ENCODE results near the gene GM2A.

Gene GM2A

DNA sequence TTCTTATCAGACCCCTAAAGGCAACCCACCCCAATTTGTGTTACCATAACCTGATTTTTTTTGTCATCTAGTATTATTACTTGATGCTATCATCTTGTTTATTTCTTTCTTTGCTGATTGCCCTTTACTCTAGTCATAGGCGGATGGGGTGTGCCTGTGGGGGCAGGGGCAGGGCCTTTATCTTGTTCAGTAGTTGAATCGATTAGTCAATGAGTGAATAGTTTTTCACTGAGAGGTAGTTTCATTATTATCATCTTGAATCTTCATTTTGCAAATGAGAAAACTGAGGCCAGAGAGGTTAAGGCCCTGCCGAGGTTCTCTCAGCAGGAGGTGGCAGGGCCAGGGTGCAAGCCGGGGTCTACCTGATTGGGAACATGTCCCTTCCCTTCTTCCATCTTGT, 9.4 kb upstream of the GM2A start:
- DNase-seq (ENCODE audit: extremely low read depth, low read depth) = no peak
- TF ChIP-seq, protein P1, sequence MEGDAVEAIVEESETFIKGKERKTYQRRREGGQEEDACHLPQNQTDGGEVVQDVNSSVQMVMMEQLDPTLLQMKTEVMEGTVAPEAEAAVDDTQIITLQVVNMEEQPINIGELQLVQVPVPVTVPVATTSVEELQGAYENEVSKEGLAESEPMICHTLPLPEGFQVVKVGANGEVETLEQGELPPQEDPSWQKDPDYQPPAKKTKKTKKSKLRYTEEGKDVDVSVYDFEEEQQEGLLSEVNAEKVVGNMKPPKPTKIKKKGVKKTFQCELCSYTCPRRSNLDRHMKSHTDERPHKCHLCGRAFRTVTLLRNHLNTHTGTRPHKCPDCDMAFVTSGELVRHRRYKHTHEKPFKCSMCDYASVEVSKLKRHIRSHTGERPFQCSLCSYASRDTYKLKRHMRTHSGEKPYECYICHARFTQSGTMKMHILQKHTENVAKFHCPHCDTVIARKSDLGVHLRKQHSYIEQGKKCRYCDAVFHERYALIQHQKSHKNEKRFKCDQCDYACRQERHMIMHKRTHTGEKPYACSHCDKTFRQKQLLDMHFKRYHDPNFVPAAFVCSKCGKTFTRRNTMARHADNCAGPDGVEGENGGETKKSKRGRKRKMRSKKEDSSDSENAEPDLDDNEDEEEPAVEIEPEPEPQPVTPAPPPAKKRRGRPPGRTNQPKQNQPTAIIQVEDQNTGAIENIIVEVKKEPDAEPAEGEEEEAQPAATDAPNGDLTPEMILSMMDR (IDR thresholded peaks at IDR 0.05; ENCODE audit: low read depth, low read length) = no peak

DNA sequence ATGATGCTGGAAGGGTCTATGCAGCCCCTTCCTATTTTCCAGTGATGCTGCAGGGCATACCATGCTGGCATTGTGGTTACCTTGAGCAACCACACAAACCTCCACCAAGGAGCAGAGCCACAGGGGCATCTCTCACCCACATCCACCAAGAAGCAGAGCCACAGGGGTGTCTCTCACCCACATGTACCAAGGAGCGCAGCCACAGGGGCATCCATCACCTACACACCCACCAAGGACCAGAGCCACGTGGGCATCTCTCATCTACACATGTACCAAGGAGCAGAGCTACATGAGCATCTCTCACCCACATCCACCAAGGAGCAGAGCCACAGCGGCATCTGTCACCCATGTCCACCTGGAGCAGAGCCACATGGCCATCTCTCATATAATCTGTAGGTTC, 8.8 kb upstream of the GM2A start:
- no peak for DNase-seq (ENCODE audit: extremely low read depth, low read depth)
- TF ChIP-seq, protein P1 (IDR thresholded peaks at IDR 0.05; ENCODE audit: low read depth, low read length) = no peak

- TF ChIP-seq, protein P1 (IDR thresholded peaks at IDR 0.05; ENCODE audit: low read depth, low read length) = no peak
Measured at GRCh38 chr5:151245680-151246219, 7.2 kb upstream of the GM2A start.

DNA sequence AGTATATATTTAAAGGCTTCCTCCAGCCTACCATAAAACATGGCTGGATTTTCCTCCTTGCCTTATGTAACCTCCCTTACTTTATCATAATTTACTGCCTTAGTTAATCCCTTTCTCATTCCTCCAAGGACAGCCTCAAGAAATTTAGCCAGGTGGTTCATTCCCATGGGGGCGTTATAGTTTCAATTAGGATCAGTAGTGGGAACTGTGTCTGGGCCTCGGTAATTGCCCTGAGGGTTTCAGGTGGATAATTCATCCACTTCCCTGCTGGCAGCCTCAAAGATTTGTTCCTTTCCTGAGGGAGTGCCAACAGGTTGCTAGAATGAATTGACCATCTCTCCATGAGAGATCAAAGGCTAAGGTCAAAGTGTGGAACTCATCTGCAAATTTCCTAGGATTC, 4.3 kb upstream of the GM2A start:
- TF ChIP-seq, protein P1 (IDR thresholded peaks at IDR 0.05; ENCODE audit: low read depth, low read length) = no peak
- no peak for DNase-seq (ENCODE audit: extremely low read depth, low read depth)

More at GRCh38 chr5:151245680-151246219, 7.2 kb upstream of the GM2A start:
- no peak for DNase-seq (ENCODE audit: extremely low read depth, low read depth)

DNA sequence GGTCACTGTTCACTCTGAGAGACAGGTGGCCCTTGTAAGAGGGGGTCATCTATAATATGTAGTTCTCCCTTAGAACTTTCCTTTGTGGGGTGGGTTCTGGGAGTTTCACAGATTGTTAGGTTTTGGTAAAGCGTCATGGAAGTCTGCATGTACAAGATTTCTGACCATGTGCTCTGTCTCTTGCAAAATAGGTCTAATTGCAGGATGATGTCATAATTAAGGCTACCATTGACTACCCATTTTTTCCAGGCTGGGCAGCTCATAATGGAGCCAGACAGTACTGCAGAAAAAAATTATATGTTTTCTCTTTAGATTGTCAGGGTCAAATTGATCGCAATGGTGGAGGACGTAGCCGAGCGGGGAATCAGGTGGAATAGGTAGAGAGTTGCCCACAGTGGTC, 3.7 kb upstream of the GM2A start:
- TF ChIP-seq, protein P1 (IDR thresholded peaks at IDR 0.05; ENCODE audit: low read depth, low read length) = no peak
- DNase-seq (ENCODE audit: extremely low read depth, low read depth) = no peak

GRCh38 chr5:151250346-151251000, 2.5 kb upstream of the GM2A start:
- DNase-seq (ENCODE audit: extremely low read depth, low read depth) = no peak
- TF ChIP-seq, protein P1 (IDR thresholded peaks at IDR 0.05; ENCODE audit: low read depth, low read length) = no peak

DNA sequence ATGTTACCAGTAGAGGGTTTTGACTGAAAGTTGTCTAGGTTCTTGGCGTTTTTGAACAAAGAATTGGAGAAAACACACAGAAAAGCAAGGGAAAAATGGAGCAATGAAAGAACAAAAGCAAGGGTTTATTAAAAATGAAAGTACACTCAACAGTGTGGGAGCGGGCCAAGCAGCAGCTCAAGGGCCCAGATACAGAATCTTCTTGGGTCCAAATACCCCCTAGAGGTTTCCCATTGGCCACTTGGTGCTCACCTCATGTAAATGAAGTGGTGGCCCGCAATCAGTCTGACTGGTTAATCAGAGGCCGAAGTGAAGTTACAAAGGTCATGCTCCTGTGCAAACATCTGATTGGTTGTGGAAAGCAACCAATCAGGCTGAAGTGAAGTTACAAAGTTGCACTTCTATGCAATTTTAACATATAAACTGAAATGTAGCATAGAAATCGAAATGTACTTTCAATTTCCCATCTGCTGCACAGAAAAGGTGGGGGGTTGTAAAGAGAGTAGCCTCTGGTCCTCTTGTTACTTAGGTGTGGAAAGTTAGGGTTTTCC, 1.9 kb upstream of the GM2A start:
- DNase-seq (ENCODE audit: extremely low read depth, low read depth) = no peak
- TF ChIP-seq, protein P1 (IDR thresholded peaks at IDR 0.05; ENCODE audit: low read depth, low read length) = no peak
